ENCODE results near the gene RAB15. TPM values are rescaled to one million over a fixed set of nuclear protein-coding genes. Genes with fewer than 3 reads are reported as not detected.

RAB15 gene
- total RNA-seq (2014; rRNA removed; shearing (Covaris generic)): 33.2 and 39.3 TPM in 2 replicates

GRCh38 chr14:64971943-64972791, at the start of gene RAB15:
Gene RAB15 (minus strand): TSS chr14:64972336. CDS start chr14:64972076, 260 bp downstream.
- peak; percentile 11 for DNase-seq (ENCODE audit: low spot score)

GRCh38 chr14:65019944-65020566, 47.9 kb upstream of the RAB15 start:
- DNase-seq (ENCODE audit: low spot score): peak; percentile 63

GRCh38 chr14:65016471-65016870, 44.3 kb upstream of the RAB15 start:
- DNase-seq (ENCODE audit: low spot score): no peak

- no peak for DNase-seq (ENCODE audit: low spot score)
Observed at GRCh38 chr14:65015391-65015790, 43.3 kb upstream of the RAB15 start.

GRCh38 chr14:65012353-65012752, 40.2 kb upstream of the RAB15 start:
- DNase-seq (ENCODE audit: low spot score): no peak

- no peak for DNase-seq (ENCODE audit: low spot score)
Observed at GRCh38 chr14:65011538-65011937, 39.4 kb upstream of the RAB15 start.

- DNase-seq (ENCODE audit: low spot score): no peak
Observed at GRCh38 chr14:65010211-65010931, 38.2 kb upstream of the RAB15 start.

- no peak for DNase-seq (ENCODE audit: low spot score)
Observed at GRCh38 chr14:65007202-65007601, 35.1 kb upstream of the RAB15 start.

GRCh38 chr14:65006261-65006721, 34.2 kb upstream of the RAB15 start:
- DNase-seq (ENCODE audit: low spot score): no peak

- DNase-seq (ENCODE audit: low spot score): no peak
Observed at GRCh38 chr14:65003394-65003793, 31.3 kb upstream of the RAB15 start.

- DNase-seq (ENCODE audit: low spot score): no peak
Observed at GRCh38 chr14:65002586-65003210, 30.6 kb upstream of the RAB15 start.

GRCh38 chr14:65001723-65002122, 29.6 kb upstream of the RAB15 start:
- DNase-seq (ENCODE audit: low spot score): no peak

- DNase-seq (ENCODE audit: low spot score): no peak
Observed at GRCh38 chr14:65000898-65001591, 28.9 kb upstream of the RAB15 start.

GRCh38 chr14:64998455-64998931, 26.4 kb upstream of the RAB15 start:
- no peak for DNase-seq (ENCODE audit: low spot score)

GRCh38 chr14:64997108-64997794, 25.1 kb upstream of the RAB15 start:
- DNase-seq (ENCODE audit: low spot score): peak; percentile 23

- DNase-seq (ENCODE audit: low spot score): no peak
Observed at GRCh38 chr14:64995291-64995690, 23.2 kb upstream of the RAB15 start.

GRCh38 chr14:64994540-64994939, 22.4 kb upstream of the RAB15 start:
- DNase-seq (ENCODE audit: low spot score): no peak

- no peak for DNase-seq (ENCODE audit: low spot score)
Observed at GRCh38 chr14:64993266-64993930, 21.3 kb upstream of the RAB15 start.

GRCh38 chr14:64992328-64992885, 20.3 kb upstream of the RAB15 start:
- DNase-seq (ENCODE audit: low spot score): no peak

All from HT-29 (cell line).